ENCODE data around the gene ANKRD12. TPM values are rescaled to one million over a fixed set of nuclear protein-coding genes. Genes with fewer than 3 reads are reported as not detected.

Gene ANKRD12
- total and polyA plus RNA-seq, 2 donors (not counting 1 experiment from before 2014, with no cell fraction given) = 8.0 to 183 TPM

GRCh38 chr18:9239720-9240119 is 103.1 kb downstream of the ANKRD12 start:
- CTCF ChIA-PET = no interaction called here
- Histone ChIP-seq H3K79me2 (ENCODE audit: control insufficient read depth, insufficient read depth, low read length) (no peaks in the 10 kb centered on the region), H3K4me2 (replicated peaks; ENCODE audit: low read depth, low read length, poor library complexity, severe bottlenecking) (no peak overlapping the region), H2AFZ (ENCODE audit: insufficient read depth, low read depth, low read length, poor library complexity, severe bottlenecking) (no peak overlapping the region), H3K9me3 (ENCODE audit: control extremely low read depth in 1 of 3, control insufficient read depth in 2 of 3, insufficient read depth in 1 of 3, low read length in 2 of 3) (no peaks in the 10 kb centered on the region), H3K27ac (ENCODE audit: low read length in 2 of 2) (no peak overlapping the region), H3K4me3 (ENCODE audit: control extremely low read depth in 1 of 5, extremely low read depth in 1 of 5, insufficient read depth in 1 of 5, low read depth in 2 of 5, low read length in 4 of 5) (no peak overlapping the region), H3K4me1 (ENCODE audit: control insufficient read depth in 2 of 2, insufficient read depth in 2 of 2, low read length in 2 of 2) (no peaks in the 10 kb centered on the region), H4K20me1 (ENCODE audit: control insufficient read depth, insufficient read depth, low read length, poor library complexity, severe bottlenecking) (peaks cover 3% of the 10 kb centered on the region), H3K27me3 (replicated peaks in 1 of 4; ENCODE audit: control extremely low read depth in 1 of 4, control insufficient read depth in 3 of 4, insufficient read depth in 4 of 4, low read length in 3 of 4) (no peaks in the 10 kb centered on the region), H3K9ac (ENCODE audit: low read length) (no peak overlapping the region), H3K36me3 (replicated peaks in 1 of 2; ENCODE audit: control extremely low read depth in 1 of 2, control insufficient read depth in 1 of 2, extremely low read depth in 1 of 2, insufficient read depth in 2 of 2, low read length in 1 of 2) (peaks cover 0 to 64% of the 10 kb centered on the region in 2 experiments)
- H3K9me3 Mint-ChIP-seq (ENCODE audit: insufficient read depth) = no peaks in the 10 kb centered on the region
- intact Hi-C loops (cut with micrococcal nuclease) = no loop called here
- no peak for ATAC-seq (ENCODE audit: low read depth)
- H3K27me3 Mint-ChIP-seq = no peaks in the 10 kb centered on the region
- peaks cover 5% of the 10 kb centered on the region for H3K4me1 Mint-ChIP-seq
- no peak for TF ChIP-seq EZH2 (IDR thresholded peaks at IDR 0.05; ENCODE audit: borderline replicate concordance, insufficient read depth, low read depth, low read length, poor library complexity, severe bottlenecking)
- TF ChIP-seq, protein P1, sequence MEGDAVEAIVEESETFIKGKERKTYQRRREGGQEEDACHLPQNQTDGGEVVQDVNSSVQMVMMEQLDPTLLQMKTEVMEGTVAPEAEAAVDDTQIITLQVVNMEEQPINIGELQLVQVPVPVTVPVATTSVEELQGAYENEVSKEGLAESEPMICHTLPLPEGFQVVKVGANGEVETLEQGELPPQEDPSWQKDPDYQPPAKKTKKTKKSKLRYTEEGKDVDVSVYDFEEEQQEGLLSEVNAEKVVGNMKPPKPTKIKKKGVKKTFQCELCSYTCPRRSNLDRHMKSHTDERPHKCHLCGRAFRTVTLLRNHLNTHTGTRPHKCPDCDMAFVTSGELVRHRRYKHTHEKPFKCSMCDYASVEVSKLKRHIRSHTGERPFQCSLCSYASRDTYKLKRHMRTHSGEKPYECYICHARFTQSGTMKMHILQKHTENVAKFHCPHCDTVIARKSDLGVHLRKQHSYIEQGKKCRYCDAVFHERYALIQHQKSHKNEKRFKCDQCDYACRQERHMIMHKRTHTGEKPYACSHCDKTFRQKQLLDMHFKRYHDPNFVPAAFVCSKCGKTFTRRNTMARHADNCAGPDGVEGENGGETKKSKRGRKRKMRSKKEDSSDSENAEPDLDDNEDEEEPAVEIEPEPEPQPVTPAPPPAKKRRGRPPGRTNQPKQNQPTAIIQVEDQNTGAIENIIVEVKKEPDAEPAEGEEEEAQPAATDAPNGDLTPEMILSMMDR (IDR thresholded peaks at IDR 0.05) = no peak
- no peak overlapping the region for H3K4me3 Mint-ChIP-seq
- no peak overlapping the region for H3K27ac Mint-ChIP-seq
- WGBS (ENCODE audit: insufficient coverage) = no CpG with 5 or more reads among the region's 1 CpG
- DNase-seq = no peak
- POLR2A ChIA-PET = no interaction called here

DNA sequence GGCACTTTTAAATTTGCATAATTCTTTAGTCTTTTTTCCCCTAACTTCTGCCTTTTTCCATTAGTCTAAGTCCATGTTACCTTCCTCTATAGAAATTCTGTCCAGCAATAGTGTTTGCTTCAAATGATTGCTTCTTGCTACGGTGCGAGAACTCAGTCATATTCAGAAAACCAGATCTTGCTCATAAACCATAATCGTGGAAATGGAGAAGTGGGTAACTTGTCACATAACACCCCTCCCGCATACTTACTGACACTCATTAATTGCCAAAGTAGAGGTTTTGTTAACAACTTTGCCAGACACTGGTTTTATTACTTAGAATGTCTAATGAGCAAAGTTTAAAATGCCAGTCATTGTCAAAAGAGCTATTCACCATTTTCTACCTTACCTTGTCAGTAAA is 103.7 kb downstream of the ANKRD12 start:
- no peaks in the 10 kb centered on the region for H3K9me3 Mint-ChIP-seq (ENCODE audit: insufficient read depth)

More for the DNA sequence above, 103.7 kb downstream of the ANKRD12 start:
- Histone ChIP-seq H3K9ac (ENCODE audit: low read length) (no peak overlapping the region), H2AFZ (ENCODE audit: insufficient read depth, low read depth, low read length, poor library complexity, severe bottlenecking) (no peak overlapping the region), H3K9me3 (ENCODE audit: control extremely low read depth in 1 of 3, control insufficient read depth in 2 of 3, insufficient read depth in 1 of 3, low read length in 2 of 3) (no peaks in the 10 kb centered on the region), H3K4me1 (ENCODE audit: control insufficient read depth in 2 of 2, insufficient read depth in 2 of 2, low read length in 2 of 2) (no peaks in the 10 kb centered on the region), H3K4me3 (ENCODE audit: control extremely low read depth in 1 of 5, extremely low read depth in 1 of 5, insufficient read depth in 1 of 5, low read depth in 2 of 5, low read length in 4 of 5) (no peak overlapping the region), H3K36me3 (replicated peaks in 1 of 2; ENCODE audit: control extremely low read depth in 1 of 2, control insufficient read depth in 1 of 2, extremely low read depth in 1 of 2, insufficient read depth in 2 of 2, low read length in 1 of 2) (peaks cover 0 to 59% of the 10 kb centered on the region in 2 experiments), H3K79me2 (ENCODE audit: control insufficient read depth, insufficient read depth, low read length) (no peaks in the 10 kb centered on the region), H3K27ac (ENCODE audit: low read length in 2 of 2) (no peak overlapping the region), H4K20me1 (ENCODE audit: control insufficient read depth, insufficient read depth, low read length, poor library complexity, severe bottlenecking) (no peaks in the 10 kb centered on the region), H3K4me2 (replicated peaks; ENCODE audit: low read depth, low read length, poor library complexity, severe bottlenecking) (no peak overlapping the region), H3K27me3 (replicated peaks in 1 of 4; ENCODE audit: control extremely low read depth in 1 of 4, control insufficient read depth in 3 of 4, insufficient read depth in 4 of 4, low read length in 3 of 4) (no peaks in the 10 kb centered on the region)
- Mint-ChIP-seq H3K4me1 (peaks cover 5% of the 10 kb centered on the region), H3K27me3 (no peaks in the 10 kb centered on the region), H3K27ac (no peak overlapping the region), H3K4me3 (no peak overlapping the region)
- no CpG with 5 or more reads among the region's 4 CpGs for WGBS (ENCODE audit: insufficient coverage)
- DNase-seq = no peak
- CTCF ChIA-PET = no interaction called here
- TF ChIP-seq, protein P1 (IDR thresholded peaks at IDR 0.05) = no peak
- no peak for TF ChIP-seq EZH2 (IDR thresholded peaks at IDR 0.05; ENCODE audit: borderline replicate concordance, insufficient read depth, low read depth, low read length, poor library complexity, severe bottlenecking)
- ATAC-seq (ENCODE audit: low read depth) = no peak
- intact Hi-C loops (cut with micrococcal nuclease) = no loop called here
- POLR2A ChIA-PET = no interaction called here

All from B cell (primary cell).